Stimulated activated CD8-positive, alpha-beta memory T cell treated with anti-CD3 and anti-CD28 coated beads, Interleukin-7, amount 100 ng/mL, for 1 hour (primary cell): ENCODE results near the gene ZBTB38.

Source experiments
- DNase-seq, 2 donors: peaks; one replicate each; pipeline ENCODE4 v3.0.0-alpha.2; 2020; ENCODE audit warnings: low read depth in 2 of 2

The ZBTB38 gene

DNA sequence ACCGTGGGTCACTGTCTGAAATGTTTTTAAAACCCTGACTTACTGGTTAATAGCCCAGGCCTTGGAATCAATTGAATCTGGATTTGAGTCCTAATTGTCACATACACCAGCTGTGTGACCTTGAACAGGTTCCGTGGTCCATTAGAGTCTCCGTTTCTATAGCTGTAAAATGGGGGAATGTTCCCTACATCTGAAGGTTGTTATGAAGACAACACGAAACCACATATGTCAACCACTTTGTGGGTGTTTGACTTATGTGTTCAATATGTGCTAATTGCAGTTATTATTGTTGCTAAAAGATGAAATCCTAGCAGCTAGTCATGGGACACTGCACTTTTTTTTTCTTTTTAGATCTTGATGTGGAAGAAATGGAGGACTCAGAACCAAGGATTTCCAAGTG is 35.3 kb downstream of the ZBTB38 start:
- no peak for DNase-seq

DNA sequence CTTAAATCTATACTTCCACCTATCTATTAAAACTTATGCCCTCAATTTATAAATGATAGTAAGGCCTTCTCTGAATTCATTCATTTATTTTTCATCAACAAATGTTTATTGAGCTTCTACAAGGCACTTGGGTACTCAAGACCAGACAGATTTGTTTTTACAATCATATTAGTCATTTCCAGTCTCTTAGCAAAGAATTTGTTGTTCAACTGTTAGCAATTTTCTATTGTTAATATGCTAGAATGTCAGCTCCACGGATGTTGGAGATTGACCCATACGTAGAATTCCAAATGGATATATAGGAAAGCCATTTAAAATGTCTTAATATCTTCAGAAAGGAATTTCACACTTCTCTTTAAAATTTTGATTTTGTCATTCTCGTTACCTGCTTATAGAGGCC is 36.7 kb downstream of the ZBTB38 start:
- DNase-seq, result no peak

DNA sequence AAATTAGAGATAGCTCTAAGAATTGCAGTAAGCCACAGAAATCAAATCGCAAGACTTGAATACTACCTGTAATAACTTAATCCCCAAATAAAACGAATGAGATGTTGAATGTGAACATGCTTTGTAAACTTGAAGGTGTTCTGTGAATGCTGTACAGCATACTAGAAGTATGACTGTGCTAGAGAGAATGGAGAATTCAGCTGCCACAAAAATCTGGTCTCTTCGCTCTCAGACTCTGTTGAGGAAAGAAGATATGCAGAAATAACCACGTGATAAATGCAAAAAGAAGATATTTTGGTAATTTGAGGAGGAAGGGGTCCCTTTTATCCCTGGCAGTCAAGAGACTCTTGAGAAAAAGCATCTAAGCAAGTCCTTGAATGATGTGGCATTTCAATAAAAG is 37.3 kb downstream of the ZBTB38 start:
- no peak for DNase-seq

DNA sequence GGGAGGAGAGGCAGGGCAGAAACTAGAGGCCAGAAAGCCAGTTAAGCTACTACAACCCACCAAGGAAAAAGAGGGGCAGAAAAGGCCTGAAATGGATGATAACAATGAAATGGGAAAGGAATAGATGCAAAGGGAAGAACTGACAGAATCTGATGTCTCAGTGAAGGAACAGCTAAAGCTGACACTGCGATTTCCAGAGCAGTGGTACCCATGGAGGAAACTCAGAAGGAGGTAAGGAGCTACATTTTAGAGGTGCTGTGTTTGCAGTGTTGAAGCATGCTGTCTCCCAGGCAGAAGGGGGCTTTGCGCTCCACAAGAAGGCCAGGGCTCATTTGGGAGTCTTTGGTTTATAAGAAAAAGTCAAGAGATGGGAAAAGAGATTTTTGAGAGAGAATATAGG is 38.0 kb downstream of the ZBTB38 start:
- no peak for DNase-seq

DNA sequence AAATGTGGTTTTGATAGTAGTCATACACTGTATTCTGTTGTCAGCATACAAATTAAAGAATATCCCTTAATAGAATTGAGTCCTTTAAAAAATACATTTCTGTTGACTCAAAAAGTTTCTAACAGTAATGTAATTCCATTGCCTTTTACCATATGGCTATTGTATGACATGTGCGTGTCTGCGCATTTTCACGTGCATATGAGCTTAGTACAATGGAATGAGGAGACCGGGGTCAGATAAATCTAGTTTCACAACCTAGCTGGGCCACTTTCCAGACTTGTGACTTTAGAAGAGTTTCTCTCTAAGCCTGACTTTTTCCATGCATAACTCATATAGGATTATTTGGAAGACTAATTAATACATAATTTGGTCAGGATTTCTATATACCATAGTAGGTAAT is 38.7 kb downstream of the ZBTB38 start:
- DNase-seq, result no peak

DNA sequence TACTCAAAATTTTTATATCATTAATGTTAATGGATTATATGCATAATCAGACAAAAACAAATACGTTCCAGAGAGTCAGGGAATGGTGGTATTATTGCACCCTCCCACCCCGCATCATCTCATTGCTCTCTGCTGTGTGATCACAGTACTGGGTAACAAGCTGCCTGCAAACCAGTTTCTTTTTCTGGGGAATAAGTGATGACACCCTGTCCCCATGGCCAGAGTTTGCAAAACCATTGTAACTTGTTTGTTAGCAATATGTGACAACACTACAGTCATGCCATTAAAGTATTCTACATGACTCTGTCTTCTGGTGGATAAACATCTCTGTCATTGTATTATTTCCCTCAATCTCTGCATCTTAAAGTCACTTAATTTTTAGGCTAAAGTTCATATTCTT is 39.5 kb downstream of the ZBTB38 start:
- DNase-seq, result no peak

DNA sequence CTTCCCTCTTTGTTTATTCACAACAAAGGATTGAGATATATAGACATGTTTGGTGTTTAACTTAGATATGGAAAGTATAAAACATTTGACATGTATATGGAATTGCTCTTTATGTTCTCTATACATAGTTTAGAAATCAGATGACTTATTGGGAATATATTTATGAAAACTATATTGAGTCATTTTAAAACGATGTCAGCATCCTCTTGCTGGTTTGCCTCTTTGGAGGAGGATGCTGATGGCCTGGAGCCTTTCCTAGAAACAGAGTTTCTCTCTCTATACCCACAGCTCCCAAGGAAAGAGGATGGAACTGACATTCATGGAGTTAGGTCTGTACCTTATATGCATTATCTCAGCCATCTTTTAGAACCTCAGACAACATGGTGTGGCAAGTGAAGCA is 40.3 kb downstream of the ZBTB38 start:
- no peak for DNase-seq

DNA sequence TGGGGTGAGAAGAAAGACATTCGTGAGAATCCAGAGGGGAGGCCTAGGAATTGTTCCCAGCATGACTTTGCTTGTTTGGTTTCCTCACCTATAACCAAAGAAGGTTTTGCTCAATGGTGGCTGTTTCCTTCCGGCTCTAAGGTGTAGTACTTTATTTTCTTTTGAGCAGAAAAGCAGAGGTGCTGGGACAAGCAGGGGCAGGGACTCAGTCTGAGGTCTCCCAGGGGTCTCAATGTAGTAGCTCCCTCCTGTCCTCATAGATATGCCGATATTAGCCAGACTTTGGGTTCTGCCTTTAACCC is 41.6 kb downstream of the ZBTB38 start:
- no peak for DNase-seq

DNA sequence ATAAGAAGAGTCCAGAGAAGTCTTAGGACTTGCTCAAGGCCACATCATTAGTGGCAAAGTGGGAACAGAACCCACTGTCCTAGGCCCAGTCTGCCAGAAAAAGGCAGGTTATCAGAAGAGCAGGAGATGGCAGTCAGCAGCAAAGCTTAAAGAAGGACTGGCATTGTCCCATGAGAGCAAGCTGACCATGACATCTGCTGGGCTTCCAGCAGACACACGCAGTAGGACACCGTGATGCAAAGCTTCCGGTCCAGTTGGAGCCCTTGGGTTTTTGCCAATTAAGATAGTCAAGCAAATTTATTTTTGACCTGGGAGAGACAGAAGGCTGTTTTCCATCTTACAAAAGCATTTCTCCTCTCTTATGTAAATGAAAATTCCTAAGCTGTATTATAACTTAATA is 42.1 kb downstream of the ZBTB38 start:
- DNase-seq, result no peak

DNA sequence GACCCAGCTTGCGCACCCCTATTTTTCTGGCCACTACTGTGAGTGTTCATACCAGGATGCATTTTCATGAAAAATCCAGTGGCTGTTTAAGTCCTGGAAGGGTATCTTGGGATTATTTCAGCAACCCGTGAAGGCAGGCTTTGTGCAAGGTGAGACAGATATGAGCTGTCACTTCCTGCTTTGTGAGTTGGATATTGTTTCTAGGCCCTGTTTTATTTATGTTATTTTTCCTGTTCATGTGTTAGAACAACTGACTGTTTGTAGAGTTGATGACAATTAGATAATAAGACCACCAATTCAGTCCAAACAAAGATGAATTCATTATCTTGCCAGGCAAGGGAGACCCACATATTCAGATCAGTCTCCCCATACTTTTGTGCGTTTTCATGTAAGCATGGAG is 42.5 kb downstream of the ZBTB38 start:
- no peak for DNase-seq

DNA sequence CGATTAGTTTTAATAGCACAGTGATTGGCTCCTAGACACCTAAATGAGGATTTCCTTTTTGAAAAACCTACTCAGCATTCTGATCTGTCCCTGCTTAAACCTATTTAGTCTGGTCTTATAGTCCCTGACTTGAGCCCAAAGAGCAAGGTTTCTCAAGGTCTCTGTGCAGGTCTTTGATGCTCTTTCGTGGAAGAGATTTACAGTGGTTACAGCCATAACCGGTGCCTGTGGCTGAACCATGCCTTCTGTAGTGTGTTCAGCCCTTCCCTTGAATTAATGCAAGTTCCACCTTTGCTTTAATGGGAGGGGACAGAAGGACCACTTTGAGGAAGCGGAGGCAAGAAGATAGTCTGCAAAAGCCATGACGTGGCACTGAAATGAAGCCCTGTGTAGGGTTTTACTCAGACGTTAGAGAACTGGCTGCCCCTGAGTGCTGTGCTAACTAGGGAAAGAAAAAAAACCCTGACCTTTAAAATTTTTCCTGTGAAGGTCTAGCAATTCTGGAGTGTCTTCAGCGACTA is 43.0 kb downstream of the ZBTB38 start:
- no peak for DNase-seq

DNA sequence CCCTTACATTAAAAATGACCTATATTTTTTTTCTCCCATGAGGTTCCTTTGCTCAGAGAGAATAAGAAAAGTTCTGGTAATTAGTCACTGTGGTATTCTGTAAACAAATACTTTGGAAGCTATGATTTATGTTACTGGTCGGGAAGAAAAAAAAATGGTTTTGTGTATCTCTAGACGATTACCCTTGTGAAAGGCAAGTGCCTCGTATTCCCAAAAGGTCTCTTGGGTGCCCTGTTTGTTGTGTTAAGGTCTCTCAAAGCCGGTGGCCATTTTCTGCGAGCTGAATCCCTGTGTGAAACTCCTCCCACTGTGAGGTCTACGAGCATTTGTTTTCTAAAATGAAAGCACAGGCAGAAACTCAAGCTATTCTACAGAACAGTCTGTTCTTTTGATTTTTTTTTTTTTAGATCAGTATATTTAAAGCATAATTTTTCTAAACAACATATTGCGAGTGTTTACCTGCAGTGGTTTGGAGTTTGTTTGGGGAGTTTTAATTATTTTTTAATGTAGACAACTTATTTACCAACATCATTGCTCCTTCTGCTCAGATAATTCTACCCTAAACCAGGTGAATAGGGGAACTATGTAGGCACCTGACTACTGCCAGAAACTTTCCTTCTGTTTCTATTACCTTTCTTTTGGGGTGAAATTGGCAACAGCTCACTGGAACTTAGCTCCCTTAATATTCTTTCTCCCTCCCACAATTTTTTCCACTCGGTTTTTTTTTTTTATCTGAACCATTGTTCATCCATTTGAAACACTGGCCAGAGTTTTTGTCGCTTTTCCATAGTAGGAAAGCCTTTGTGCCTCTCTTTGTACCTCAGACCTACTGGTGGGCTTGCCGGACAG is 44.0 kb downstream of the ZBTB38 start:
- peak in 1 of 2 donors; percentile 18 for DNase-seq

DNA sequence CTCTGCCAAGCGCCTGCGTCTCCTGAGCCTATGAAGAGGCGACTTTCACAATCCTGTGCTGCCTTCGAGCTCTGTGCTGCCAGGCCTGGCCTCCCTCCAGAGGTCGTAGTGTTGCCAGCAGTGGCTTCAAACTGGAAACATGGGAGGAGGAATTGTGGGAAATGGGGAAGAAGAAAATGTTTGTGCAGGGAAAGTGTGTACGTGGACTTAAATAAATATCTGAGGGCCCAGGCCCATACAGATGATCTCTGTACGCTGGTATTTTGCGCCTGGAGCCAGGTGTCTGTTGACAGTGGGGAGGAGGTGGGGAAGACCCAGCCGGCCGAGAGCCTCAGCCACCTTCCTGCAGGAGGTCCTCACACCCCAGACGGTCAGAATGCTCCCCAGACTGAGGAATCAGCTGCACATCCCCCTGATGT is 44.6 kb downstream of the ZBTB38 start:
- no peak for DNase-seq

DNA sequence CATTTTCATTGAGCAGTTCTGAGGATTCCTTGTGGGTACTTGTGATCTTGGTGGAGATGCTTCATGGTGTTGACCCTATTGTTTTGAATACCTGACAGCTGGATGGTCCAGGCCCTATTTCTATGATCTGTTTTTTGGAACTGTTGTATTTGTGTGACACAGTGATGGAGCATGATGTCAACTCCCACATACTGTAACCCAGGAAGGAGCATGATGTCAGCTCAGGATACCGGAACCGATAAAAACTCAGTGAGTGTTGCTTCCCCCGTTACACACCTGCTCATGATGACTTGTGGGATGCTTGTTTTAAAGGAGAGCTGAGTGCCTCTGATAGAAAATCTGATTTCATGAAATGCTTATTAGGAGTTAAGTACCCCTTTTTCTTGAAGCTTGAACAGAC is 45.1 kb downstream of the ZBTB38 start:
- DNase-seq, result no peak

DNA sequence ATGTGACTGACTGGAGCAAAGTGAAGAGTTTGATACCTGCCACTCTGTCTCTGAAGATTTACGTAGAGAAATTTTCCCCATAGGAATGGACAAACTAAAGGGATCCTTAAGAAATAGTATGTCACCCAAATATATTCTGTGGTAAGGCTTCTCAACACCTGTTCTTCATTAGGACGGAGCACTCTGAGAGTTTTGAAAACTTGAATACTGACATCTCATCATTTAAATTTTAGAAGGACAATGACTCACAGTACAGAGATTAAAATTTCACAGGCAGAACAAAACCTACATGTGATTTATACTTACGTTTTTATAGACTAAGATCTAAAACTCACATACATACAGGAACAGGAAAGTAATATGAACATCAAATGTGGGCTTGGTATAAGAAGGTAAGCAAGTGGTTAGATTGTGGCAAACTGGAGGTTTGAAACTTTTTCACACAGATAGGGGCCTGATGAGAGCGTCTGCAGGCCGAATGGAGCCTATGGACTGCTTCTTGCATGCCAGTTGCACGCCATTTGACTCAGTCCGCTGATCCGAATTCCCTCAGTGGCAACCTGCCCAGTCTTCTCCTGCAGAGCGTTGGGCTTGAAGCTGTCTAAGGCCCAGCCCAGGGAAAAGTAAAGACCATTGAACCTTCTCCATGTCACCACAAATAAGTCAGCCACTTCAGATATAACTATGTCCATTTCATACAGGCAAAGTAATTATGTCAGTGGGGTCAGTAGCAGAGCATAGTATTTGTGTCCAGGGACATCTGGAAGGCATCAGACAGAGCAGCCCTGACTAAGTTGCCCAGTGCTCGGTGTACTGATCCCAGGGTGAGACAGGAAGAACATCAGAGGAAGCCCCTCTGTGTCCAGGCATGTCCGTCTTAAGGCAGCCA is 45.7 kb downstream of the ZBTB38 start:
- DNase-seq, result no peak

DNA sequence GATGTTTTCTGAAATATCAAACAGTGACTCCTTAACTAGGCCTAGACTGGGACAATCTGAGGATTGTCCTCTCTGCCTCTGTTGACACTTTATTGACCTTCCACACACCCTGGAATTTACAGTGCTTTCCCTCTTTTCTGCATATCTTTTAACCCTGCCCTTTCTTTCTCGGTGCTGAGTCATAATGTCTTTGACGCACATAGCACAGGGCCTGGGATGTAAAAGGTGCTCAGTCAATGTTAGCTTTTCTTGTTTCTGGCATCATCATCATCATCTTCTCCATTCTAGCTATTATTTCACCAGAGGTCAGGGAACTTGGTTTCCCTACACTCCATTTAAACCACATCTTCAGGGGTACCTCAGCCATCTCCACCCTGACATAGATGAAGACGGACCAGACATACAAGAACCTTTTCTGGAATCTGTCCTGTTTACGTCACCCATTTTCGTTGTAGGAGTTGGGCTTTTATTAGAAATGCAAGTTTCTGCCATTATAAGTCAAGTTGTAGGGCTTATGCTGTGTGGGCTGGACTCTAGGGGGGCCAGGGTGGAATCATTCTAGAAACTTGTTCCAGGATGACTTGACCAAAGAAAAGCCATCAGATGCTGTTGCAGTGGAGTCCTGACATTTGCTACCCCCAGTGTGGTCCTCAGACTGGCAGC is 46.6 kb downstream of the ZBTB38 start:
- DNase-seq, result no peak

DNA sequence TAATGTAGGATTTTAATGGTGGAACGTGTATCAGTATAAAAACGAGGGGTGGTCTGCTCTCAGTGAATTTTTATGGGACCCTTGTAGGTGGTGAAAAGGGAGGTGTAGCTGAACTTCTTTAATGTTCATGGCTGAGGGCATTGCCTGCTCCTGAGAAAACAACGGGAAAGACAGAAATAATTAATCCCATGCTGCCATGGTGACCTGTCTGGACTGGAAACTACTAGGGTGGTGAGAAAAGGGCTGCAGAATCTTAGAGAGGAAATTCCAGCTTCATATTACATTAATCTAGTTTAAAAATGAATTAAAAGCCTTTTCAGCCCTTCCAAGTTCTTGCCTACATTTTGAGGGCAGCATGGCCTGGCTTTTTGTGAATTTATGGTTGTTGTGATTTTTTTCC is 47.6 kb downstream of the ZBTB38 start:
- DNase-seq, result no peak
